Mucosa of gallbladder (tissue), 1 donor: Measurements from ENCODE around the gene KLF8. TPM values are rescaled to one million over a fixed set of nuclear protein-coding genes. Genes with fewer than 3 reads are reported as not detected.

Experiments used
- DNase-seq: peaks from one replicate; pipeline ENCODE4 v3.0.0-alpha.2; 2020; ENCODE audit warnings: low spot score
- total RNA-seq: library from RNA; stranded (reverse); gene quantifications from one replicate; pipeline ENCODE4 v1.2.1, GENCODE V29; 2021
- donor health status: DM: no; HTN: no; CAD: no.

KLF8 gene
- total RNA-seq, 1 donor from 2014 or later, result 5.0 TPM

GRCh38 chrX:56309881-56310280 is 77.7 kb downstream of the KLF8 start:
- no peak for DNase-seq

- DNase-seq, result no peak
Measured at GRCh38 chrX:56310581-56310980, 78.4 kb downstream of the KLF8 start.

GRCh38 chrX:56313308-56313707 is 81.2 kb downstream of the KLF8 start:
- DNase-seq, result no peak

DNA sequence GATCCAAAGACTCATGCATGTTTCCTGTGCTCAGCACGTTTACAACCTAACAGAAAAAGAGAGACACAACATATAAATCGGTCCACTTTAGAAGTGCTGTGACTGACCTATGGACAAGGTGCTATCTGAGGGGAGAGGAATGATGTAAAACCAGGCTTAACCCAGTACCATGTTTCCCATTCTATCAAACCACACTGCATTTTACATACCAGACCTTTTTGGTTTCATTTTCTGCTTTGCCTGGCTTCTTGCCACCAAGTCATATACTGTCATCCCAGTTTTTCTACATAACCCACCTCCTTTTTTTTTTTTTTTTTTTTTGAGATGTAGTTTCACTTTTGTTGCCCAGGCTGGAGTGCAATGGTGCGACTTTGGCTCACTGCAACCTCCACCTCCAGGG is 82.2 kb downstream of the KLF8 start:
- DNase-seq, result no peak

GRCh38 chrX:56318076-56318475 is 85.9 kb downstream of the KLF8 start:
- DNase-seq, result no peak

DNA sequence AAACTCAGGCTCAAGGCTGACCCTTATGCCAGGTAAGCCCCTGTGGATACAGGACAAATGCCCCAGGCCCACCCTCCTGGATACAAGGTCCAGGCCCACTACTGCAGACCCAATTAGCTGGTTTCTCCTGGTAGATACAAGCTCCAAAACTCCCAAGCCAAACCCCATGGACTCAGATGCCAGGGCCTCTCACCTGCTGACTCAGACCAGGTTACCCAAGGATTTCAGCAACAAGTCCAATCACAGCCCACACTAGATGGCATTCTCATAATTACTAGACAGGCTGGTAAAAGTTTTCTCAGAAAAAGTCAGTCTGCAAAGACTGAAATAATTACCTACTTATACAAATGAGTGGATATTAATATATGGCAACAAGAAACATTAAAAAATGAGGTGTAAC is 87.0 kb downstream of the KLF8 start:
- DNase-seq, result no peak
